NB4 (cell line): ENCODE results near the gene TMEM184B.

Experiments
- DNase-seq: peaks from one replicate; pipeline ENCODE4 v3.0.0; 2010; ENCODE audit warnings: low read depth
- H3K4me3 ChIP-seq: one replicate; pipeline ENCODE4 v1.5.1; 2011; ENCODE audit warnings: mild to moderate bottlenecking, low read depth, low read length, moderate library complexity
- MYC ChIP-seq: IDR thresholded peaks from 2 replicates; pipeline ENCODE4 v1.6.1; 2011; ENCODE audit warnings: low read depth, low read length
- POLR2A ChIP-seq: IDR thresholded peaks from 2 replicates; pipeline ENCODE4 v1.6.1; 2011; ENCODE audit warnings: mild to moderate bottlenecking; ENCODE audit not compliant: insufficient read length; ENCODE audit errors: extremely low read depth
- TF ChIP-seq, protein P1 (sequence below): IDR thresholded peaks from 2 replicates; pipeline ENCODE4 v1.6.1; 2011; ENCODE audit warnings: low read depth, low read length
- TF ChIP-seq, protein P2 (sequence below): IDR thresholded peaks from one replicate; pipeline ENCODE4 v1.5.1; 2012; ENCODE audit warnings: low read depth, low read length

Gene TMEM184B

DNA sequence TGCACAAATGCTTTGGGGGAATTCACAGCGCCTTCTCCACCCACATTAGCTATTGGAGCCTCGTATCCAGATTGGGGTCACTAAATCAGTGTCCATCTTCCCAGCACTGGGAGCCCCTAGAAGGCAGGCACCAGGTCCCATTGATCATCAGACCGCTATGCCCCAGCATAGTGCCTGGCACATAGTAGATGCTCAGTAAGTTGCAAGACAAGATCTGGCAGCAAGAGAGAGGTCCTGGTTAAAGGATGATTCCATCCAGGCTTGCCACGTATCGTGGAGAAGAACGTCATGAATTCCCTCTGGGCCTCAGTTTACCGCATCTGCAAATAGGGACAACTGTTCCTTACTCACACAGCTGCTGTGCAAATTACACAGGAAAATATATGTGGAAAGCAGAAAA, 1.7 kb downstream of the TMEM184B start:
- DNase-seq = no peak
- TF ChIP-seq POLR2A (no peak), MYC (no peak)
- TF ChIP-seq, protein P1, sequence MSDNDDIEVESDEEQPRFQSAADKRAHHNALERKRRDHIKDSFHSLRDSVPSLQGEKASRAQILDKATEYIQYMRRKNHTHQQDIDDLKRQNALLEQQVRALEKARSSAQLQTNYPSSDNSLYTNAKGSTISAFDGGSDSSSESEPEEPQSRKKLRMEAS = no peak
- TF ChIP-seq, protein P2, sequence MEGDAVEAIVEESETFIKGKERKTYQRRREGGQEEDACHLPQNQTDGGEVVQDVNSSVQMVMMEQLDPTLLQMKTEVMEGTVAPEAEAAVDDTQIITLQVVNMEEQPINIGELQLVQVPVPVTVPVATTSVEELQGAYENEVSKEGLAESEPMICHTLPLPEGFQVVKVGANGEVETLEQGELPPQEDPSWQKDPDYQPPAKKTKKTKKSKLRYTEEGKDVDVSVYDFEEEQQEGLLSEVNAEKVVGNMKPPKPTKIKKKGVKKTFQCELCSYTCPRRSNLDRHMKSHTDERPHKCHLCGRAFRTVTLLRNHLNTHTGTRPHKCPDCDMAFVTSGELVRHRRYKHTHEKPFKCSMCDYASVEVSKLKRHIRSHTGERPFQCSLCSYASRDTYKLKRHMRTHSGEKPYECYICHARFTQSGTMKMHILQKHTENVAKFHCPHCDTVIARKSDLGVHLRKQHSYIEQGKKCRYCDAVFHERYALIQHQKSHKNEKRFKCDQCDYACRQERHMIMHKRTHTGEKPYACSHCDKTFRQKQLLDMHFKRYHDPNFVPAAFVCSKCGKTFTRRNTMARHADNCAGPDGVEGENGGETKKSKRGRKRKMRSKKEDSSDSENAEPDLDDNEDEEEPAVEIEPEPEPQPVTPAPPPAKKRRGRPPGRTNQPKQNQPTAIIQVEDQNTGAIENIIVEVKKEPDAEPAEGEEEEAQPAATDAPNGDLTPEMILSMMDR = no peak
- H3K4me3 ChIP-seq = no peak overlapping the region

DNA sequence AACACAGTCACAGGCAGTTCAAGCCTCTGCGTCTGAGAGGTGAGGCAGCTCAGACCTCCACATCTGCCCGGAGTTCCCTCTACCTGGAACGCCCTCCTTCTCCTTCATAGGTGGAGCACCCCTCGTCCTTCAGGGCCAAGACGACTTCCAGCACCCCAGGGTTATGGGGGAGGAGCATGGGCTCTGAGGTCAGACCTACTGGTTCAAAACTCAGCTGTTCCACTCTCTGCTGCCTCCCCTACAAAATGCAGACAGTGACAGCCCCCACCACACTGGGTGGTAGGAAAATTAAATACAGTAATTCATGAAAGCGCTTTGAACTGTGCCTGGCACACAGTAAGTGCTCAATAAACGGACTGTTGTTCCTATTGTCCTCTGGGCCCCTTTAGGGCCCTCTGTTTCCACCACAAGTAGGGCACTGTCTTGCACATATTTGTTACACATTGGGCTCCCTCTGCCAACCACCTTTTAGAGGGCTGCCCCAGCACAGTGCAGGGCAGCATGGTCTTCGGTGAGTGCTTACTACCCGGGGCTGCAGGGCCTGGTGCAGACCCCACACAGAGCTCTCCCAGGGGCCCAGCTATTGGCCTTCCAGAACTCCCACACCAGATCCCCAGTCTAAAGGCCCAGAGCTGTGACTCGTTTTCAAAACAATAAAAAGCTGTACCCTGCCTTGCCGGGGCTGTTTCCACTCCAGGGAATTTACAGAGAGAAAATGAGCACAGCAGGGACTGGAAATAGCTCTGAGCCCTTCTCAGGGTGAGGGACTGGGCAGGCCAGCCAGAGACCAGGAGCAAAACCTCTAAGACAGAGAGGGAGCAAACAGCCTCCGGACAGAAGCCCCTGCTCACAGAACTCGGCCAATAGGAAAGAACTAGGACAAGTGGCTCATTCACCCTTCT, 2.5 kb downstream of the TMEM184B start:
- no peak overlapping the region for H3K4me3 ChIP-seq
- TF ChIP-seq POLR2A = no peak
- TF ChIP-seq, protein P1 = no peak
- DNase-seq = peak; percentile 22

DNA sequence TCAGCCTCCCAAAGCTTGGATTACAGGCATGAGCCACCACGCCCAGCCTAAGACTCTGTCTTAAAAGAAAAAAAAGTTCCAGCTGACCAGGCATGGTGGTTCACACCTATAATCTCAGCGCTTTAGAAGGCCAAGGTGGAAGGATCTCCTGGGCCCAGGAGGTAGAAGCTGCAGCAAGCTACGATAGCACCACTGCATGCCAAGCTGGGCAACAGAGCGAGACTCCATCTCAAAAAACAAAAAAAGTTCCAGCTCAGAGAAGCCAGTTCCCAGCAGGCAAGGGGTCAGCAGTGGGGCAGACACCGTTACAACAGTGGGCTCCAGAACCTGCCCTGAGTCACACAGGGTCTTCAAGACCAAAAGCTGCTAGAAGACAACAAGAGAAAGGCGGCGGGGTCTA, 3.3 kb downstream of the TMEM184B start:
- TF ChIP-seq POLR2A (no peak), MYC (no peak)
- TF ChIP-seq, protein P2 = no peak
- TF ChIP-seq, protein P1 = no peak
- DNase-seq = no peak
- no peak overlapping the region for H3K4me3 ChIP-seq

DNA sequence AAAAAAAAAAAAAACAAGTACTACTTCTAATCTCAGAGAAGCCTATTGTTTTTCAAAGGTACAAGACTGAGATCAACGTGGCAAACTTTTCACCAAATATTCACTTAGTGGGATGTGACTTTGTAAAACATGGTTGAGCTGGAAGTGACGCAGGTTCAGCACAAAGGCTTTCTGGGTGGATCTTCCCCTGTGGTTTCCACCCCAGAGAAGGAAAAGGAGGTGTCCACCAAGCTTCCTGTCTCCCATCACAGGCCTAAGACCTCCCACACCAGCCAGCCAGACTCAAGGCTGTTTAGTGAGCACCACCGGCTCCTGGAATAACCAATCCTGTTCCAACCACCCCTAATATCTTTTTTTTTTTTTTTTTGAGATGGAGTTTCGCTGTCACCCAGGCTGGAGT, 5.7 kb downstream of the TMEM184B start:
- TF ChIP-seq POLR2A (no peak), MYC (no peak)
- TF ChIP-seq, protein P2 = no peak
- TF ChIP-seq, protein P1 = no peak
- DNase-seq = peak; percentile 71
- H3K4me3 ChIP-seq = no peak overlapping the region

DNA sequence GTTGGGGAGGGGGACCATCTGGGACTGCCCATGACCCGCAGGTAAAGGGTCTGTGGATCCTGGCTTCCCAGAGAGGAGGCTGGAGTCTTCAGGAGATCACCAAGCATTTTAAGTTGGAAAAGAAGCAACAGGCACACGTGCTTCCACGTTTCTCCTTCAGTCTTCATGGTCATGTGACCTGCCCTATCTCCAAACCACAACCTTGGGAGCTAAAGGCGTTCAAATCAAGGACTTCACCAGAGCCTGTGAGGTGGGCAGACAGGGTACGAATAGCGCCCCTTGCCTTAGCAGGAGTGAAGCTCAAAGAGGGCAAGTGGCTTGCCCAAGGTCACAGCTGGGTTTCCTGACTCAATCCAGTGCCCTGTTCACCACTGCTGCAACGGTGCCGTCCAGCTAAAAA, 6.7 kb downstream of the TMEM184B start:
- DNase-seq = no peak
- TF ChIP-seq, protein P2 = no peak
- TF ChIP-seq POLR2A (no peak), MYC (no peak)
- TF ChIP-seq, protein P1 = no peak
- H3K4me3 ChIP-seq = no peak overlapping the region

DNA sequence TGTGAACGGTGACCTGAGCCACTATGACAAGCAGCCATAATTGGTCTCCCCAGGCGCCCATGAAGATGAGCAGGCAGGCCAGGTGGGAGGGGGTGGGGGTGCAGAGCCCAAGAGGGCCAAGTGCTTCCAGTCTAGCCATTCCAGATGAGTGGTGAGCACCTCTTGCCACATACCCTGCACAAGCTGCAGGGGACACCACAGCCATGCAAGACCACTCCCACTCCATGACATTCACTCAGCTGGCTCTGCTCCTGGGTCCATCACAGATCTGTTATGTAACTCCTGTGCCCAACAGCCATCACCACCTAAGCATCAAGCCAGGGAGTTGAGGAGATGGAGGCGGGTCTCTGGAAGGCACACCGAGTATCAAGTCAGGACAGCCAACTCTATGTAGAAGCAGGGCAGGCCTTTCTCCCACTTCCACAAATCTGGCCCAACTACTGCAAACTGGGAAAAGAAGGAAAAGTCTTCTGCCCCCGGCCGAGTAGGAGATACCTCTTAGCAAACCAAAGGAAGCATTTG, 8.4 kb downstream of the TMEM184B start:
- no peak for TF ChIP-seq MYC
- TF ChIP-seq, protein P2 = no peak
- TF ChIP-seq POLR2A = no peak
- TF ChIP-seq, protein P1 = no peak
- H3K4me3 ChIP-seq = no peak overlapping the region
- peak; percentile 25 for DNase-seq
